ENCODE results near the gene MCF2L2.
A peak's percentile ranks its signal among the peaks of the same experiment; 100 is the strongest.

The MCF2L2 gene

GRCh38 chr3:183401678-183402077 is 26.7 kb downstream of the MCF2L2 start (continued):
- TF ChIP-seq PRDM2 (tag by site-specific recombination; IDR thresholded peaks at IDR 0.05; ENCODE audit: borderline replicate concordance) (no peak), ZNF335 (tag by site-specific recombination; conservative IDR thresholded peaks at IDR 0.05) (no peak), ZNF23 (tag by site-specific recombination; IDR thresholded peaks at IDR 0.05; ENCODE audit: borderline replicate concordance) (no peak), ZXDB (tag by site-specific recombination; IDR thresholded peaks at IDR 0.05) (no peak), ZNF76 (tag by site-specific recombination; IDR thresholded peaks at IDR 0.05; ENCODE audit: borderline replicate concordance, low read depth) (no peak), EGR2 (tag by site-specific recombination; IDR thresholded peaks at IDR 0.05; ENCODE audit: low read depth) (no peak), ZNF544 (tag by site-specific recombination; IDR thresholded peaks at IDR 0.05) (no peak), HOXA7 (CRISPR knock-in tag; IDR thresholded peaks at IDR 0.05; ENCODE audit: borderline replicate concordance) (no peak), ZBTB8A (tag by site-specific recombination; IDR thresholded peaks at IDR 0.05) (no peak)
- TF ChIP-seq, protein P1, sequence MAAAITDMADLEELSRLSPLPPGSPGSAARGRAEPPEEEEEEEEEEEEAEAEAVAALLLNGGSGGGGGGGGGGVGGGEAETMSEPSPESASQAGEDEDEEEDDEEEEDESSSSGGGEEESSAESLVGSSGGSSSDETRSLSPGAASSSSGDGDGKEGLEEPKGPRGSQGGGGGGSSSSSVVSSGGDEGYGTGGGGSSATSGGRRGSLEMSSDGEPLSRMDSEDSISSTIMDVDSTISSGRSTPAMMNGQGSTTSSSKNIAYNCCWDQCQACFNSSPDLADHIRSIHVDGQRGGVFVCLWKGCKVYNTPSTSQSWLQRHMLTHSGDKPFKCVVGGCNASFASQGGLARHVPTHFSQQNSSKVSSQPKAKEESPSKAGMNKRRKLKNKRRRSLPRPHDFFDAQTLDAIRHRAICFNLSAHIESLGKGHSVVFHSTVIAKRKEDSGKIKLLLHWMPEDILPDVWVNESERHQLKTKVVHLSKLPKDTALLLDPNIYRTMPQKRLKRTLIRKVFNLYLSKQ (tag by site-specific recombination; IDR thresholded peaks at IDR 0.05; ENCODE audit: borderline replicate concordance), result no peak

DNA sequence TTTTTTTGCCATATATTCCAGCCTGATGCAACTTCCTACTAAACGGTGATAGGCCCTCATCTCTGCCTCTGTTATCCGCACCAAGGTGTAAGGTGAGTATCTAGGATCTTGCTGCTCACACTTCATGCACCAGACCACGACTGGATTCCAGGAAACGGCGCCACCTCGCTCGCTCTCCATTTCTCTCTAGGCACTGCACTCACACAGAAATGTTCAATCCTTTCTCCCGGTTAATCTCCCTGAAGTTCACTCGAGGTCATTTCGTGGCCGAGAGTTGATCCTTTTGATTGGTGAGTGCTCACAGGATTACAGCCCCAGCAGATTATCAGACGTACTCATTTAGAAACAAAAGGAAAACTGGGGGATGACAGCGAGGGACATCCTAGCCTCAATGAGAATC is 28.1 kb downstream of the MCF2L2 start:
- H3K27ac ChIP-seq (ENCODE audit: extremely low read depth, low read depth, low read length), result no peak overlapping the region
- H3K4me3 ChIP-seq (ENCODE audit: low read depth, low read length), result no peak overlapping the region
- TF ChIP-seq TRIM28 (IDR thresholded peaks at IDR 0.05; ENCODE audit: borderline replicate concordance, low read length) (peak; percentile 50; the same call in 1 of the 2 replicates), PRDM1 (tag by site-specific recombination; IDR thresholded peaks at IDR 0.05) (0 out of 2 replicates have a peak, but pooled peaks have one; percentile 12), ZBTB17 (tag by site-specific recombination; IDR thresholded peaks at IDR 0.05) (peak; percentile 70), ZNF416 (tag by site-specific recombination; IDR thresholded peaks at IDR 0.05) (no peak)
- POLR2A ChIA-PET, result no interaction called here
- H3K4me1 ChIP-seq (ENCODE audit: control insufficient read depth, insufficient read depth, low read length), result no peaks in the 10 kb centered on the region
- CTCF ChIA-PET, result no interaction called here
- H3K9me3 ChIP-seq (ENCODE audit: control insufficient read depth, insufficient read depth, low read depth, low read length), result no peaks in the 10 kb centered on the region
- H3K36me3 ChIP-seq (ENCODE audit: control insufficient read depth in 2 of 2, insufficient read depth in 1 of 2, low read length in 2 of 2), result no peaks in the 10 kb centered on the region

DNA sequence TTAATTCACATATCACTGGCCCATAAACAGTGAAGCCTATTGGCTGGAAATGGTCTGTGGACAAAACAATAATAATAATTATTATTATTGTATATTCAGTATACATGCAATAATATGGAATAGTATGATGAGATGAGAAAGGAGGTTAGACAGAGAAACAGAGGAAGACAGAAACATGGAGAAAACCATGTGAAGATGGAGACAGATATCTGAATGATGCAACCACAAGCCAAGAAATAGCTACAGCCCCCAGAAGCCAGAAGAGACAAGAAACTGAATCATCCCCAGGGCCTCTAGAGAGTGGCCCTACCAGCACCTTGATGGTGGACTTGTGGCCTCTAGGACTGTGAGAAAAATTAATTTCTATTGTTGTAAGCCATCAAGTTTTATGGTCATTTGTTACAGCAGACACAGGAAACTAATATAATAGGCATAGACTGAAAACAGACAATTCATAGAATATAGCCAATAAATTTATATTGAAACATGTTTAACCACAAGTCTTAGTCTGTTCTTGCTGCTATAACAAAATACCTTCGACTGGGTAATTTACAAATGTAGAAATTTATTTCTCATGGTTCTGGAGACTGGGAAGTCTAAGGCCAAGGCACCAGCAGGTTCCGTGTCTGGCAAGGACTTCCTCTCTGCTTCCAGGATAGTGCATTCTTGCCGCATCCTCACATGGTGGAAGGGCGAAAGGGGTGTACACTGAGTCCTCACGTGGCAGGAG is 31.6 kb downstream of the MCF2L2 start:
- ChIA-PET POLR2A (no interaction called here), CTCF (no interaction called here)
- no peak for TF ChIP-seq ZNF19 (tag by site-specific recombination; IDR thresholded peaks at IDR 0.05; ENCODE audit: low read depth)
- TF ChIP-seq ZBTB48 (tag by site-specific recombination; IDR thresholded peaks at IDR 0.05), result no peak
- TF ChIP-seq ZNF416 (tag by site-specific recombination; IDR thresholded peaks at IDR 0.05), result no peak
- no peak for TF ChIP-seq ZNF571 (tag by site-specific recombination; IDR thresholded peaks at IDR 0.05)
- TF ChIP-seq ZNF660 (tag by site-specific recombination; IDR thresholded peaks at IDR 0.05), result no peak
- no peak for TF ChIP-seq ZNF658 (tag by site-specific recombination; IDR thresholded peaks at IDR 0.05)
- TF ChIP-seq, protein P2, sequence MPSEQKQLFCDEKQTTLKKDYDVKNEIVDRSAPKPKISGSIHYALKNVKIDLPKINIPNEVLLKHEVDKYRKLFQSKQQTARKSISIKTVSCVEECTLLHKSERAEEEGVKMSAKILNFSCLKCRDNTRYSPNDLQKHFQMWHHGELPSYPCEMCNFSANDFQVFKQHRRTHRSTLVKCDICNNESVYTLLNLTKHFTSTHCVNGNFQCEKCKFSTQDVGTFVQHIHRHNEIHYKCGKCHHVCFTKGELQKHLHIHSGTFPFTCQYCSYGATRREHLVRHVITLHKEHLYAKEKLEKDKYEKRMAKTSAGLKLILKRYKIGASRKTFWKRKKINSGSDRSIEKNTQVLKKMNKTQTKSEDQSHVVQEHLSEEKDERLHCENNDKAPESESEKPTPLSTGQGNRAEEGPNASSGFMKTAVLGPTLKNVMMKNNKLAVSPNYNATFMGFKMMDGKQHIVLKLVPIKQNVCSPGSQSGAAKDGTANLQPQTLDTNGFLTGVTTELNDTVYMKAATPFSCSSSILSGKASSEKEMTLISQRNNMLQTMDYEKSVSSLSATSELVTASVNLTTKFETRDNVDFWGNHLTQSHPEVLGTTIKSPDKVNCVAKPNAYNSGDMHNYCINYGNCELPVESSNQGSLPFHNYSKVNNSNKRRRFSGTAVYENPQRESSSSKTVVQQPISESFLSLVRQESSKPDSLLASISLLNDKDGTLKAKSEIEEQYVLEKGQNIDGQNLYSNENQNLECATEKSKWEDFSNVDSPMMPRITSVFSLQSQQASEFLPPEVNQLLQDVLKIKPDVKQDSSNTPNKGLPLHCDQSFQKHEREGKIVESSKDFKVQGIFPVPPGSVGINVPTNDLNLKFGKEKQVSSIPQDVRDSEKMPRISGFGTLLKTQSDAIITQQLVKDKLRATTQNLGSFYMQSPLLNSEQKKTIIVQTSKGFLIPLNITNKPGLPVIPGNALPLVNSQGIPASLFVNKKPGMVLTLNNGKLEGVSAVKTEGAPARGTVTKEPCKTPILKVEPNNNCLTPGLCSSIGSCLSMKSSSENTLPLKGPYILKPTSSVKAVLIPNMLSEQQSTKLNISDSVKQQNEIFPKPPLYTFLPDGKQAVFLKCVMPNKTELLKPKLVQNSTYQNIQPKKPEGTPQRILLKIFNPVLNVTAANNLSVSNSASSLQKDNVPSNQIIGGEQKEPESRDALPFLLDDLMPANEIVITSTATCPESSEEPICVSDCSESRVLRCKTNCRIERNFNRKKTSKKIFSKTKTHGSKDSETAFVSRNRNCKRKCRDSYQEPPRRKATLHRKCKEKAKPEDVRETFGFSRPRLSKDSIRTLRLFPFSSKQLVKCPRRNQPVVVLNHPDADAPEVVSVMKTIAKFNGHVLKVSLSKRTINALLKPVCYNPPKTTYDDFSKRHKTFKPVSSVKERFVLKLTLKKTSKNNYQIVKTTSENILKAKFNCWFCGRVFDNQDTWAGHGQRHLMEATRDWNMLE (tag by site-specific recombination; conservative IDR thresholded peaks at IDR 0.05; ENCODE audit: low read depth), result no peak

More for the DNA sequence above, 31.6 kb downstream of the MCF2L2 start:
- H3K9me3 ChIP-seq (ENCODE audit: control insufficient read depth, insufficient read depth, low read depth, low read length), result no peaks in the 10 kb centered on the region
- no peaks in the 10 kb centered on the region for H3K36me3 ChIP-seq (ENCODE audit: control insufficient read depth in 2 of 2, insufficient read depth in 1 of 2, low read length in 2 of 2)
- H3K27ac ChIP-seq (ENCODE audit: extremely low read depth, low read depth, low read length), result no peak overlapping the region
- H3K4me3 ChIP-seq (ENCODE audit: low read depth, low read length), result no peak overlapping the region
- no peaks in the 10 kb centered on the region for H3K4me1 ChIP-seq (ENCODE audit: control insufficient read depth, insufficient read depth, low read length)
